ENCODE results near the gene IFIT1B.
"Not testable (repeated sequence)": the region's sequence is repeated elsewhere in the genome, so short reads cannot be mapped to it uniquely, and the experiment has no call there.

IFIT1B gene

GRCh38 chr10:89384474-89385340 is 6.9 kb downstream of the IFIT1B start:
- DNase-seq (ENCODE audit: low read depth in 2 of 2) = peak; percentile 43 to 51

DNA sequence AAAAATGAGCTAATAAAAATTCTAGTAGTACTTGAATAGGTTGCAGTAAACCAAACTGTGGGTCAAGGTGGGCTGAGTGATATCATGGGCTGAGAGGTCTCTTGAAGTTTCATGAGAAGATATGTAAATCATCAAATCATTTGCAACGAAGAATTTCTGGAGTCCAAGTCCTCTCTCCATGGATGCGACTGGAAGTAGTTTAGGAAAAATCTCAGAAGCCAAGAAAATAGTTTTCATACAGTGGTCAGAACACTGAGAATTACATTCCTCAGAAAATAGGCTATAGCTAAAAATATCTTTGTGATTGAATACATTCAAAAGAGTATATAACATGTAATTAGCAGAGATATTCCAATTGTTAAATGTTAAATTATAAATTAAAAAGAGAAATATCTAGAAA is 10.9 kb downstream of the IFIT1B start:
- DNase-seq (ENCODE audit: low read depth in 2 of 2) = no peak

GRCh38 chr10:89389254-89389653 is 11.4 kb downstream of the IFIT1B start:
- no peak for DNase-seq (ENCODE audit: low read depth in 2 of 2)

- no peak for DNase-seq (ENCODE audit: low read depth in 2 of 2)
These were observed 12.8 kb downstream of the IFIT1B start for GRCh38 chr10:89390476-89391225.

DNA sequence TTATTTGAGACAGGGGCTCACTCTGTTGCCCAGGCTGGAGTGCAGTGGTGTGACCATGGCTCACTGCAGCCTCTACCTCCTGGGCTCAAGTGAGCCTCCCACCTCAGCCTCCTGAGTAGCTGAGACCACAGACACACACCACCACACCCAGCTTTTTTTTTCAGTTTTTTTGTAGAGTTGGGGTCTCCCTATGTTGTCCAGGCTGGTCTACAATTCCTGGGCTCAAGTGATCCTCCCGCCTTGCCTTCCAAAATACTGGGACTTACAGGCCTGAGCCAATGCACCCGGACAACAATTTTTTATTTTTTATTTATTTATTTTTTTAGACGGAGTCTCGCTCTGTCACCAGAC is 13.3 kb downstream of the IFIT1B start:
- DNase-seq (ENCODE audit: low read depth in 2 of 2) = not testable (repeated sequence)

- peak; percentile 73 to 76 for DNase-seq (ENCODE audit: low read depth in 2 of 2)
These were observed 14.3 kb downstream of the IFIT1B start, which contains the start of gene IFIT1 for GRCh38 chr10:89391907-89392756. Gene IFIT1, plus strand, starts transcription at chr10:89392623. Its CDS starts 90 bp downstream, at chr10:89392713.

- DNase-seq (ENCODE audit: low read depth in 2 of 2) = peak; percentile 77 to 79
These were observed 15.1 kb downstream of the IFIT1B start for GRCh38 chr10:89392974-89393373.

GRCh38 chr10:89393898-89394297 is 16.0 kb downstream of the IFIT1B start:
- DNase-seq (ENCODE audit: low read depth in 2 of 2) = no peak

DNA sequence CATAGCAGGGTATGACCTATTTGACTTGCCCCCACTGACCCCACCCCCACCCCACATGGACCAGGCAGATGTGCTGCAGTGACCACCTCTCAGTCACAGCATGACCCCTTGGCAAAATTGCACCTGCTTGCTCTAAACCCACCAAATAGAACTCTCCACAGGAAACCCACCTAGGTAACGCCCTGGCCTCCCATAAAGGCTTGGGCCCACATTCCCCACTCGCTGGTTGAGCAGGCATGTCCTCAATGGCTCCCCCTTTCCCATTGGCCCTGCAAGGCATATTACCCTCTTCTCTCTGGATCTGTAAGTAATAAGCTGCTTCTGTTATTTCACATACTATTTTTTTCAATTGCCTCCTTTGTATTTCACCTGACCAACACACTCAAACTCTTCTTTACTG is 17.3 kb downstream of the IFIT1B start:
- DNase-seq (ENCODE audit: low read depth in 2 of 2) = no peak

DNA sequence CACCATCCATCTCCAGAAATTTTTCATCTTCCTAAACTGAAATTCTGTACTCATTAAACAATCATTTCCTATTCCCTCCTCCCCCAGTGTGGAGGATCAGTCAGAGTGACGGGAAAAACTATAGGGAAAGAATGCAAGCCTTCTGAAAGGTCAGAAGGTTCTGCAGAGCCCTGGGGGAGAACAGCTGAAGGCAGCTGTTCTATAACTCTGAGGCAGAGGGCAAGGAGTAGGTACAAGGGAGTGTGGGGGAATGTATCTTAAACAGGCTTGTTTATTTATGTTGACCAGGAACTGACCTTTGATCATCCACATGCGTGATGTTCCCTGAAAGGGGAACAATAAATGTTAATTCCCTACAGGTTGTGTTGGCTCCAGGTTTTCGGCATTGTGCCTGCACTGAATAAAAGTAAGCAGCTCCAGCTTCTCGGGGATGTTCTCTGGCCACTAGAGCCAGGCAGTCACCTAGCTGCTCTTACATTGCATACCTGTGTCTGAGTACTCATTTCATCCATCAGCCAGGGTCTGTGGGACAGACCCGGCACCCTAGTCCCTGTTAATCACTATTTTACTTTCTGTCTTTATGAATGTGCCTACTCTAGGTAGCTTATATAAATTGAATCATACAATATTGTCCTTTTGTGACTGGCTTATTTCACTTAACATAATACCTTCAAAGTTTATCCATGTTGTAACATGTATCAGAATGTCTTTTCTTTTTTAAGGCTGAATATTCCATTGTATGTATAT is 20.3 kb downstream of the IFIT1B start:
- no peak for DNase-seq (ENCODE audit: low read depth in 2 of 2)

- DNase-seq (ENCODE audit: low read depth in 2 of 2) = no peak
These were observed 22.1 kb downstream of the IFIT1B start for GRCh38 chr10:89399956-89400355.

DNA sequence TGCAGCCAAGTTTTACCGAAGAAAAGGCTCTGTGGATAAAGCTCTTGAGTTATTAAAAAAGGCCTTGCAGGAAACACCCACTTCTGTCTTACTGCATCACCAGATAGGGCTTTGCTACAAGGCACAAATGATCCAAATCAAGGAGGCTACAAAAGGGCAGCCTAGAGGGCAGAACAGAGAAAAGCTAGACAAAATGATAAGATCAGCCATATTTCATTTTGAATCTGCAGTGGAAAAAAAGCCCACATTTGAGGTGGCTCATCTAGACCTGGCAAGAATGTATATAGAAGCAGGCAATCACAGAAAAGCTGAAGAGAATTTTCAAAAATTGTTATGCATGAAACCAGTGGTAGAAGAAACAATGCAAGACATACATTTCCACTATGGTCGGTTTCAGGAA is 25.2 kb downstream of the IFIT1B start:
- DNase-seq (ENCODE audit: low read depth in 2 of 2) = no peak

GRCh38 chr10:89404104-89405047 is 26.5 kb downstream of the IFIT1B start:
- DNase-seq (ENCODE audit: low read depth in 2 of 2) = no peak

DNA sequence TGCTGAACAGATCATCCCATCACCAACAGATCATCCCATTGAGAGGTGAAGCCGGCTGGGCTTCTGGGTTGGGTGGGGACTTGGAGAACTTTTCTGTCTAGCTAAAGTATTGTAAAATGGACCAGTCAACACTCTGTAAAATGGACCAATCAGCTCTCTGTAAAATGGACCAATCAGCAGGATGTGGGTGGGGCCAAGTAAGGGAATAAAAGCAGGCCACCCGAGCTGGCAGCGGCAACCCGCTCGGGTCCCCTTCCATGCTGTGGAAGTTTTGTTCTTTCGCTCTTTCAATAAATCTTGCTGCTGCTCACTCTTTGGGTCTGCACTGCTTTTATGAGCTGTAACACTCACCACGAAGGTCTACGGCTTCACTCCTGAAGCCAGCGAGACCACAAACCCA is 28.3 kb downstream of the IFIT1B start:
- not testable (repeated sequence) for DNase-seq (ENCODE audit: low read depth in 2 of 2)

GRCh38 chr10:89407792-89408191 is 29.9 kb downstream of the IFIT1B start:
- DNase-seq (ENCODE audit: low read depth in 2 of 2) = not testable (repeated sequence)

- not testable (repeated sequence) for DNase-seq (ENCODE audit: low read depth in 2 of 2)
These were observed 31.4 kb downstream of the IFIT1B start for GRCh38 chr10:89409282-89409681.

- DNase-seq (ENCODE audit: low read depth in 2 of 2) = not testable (repeated sequence)
These were observed 32.7 kb downstream of the IFIT1B start for GRCh38 chr10:89410551-89410950.

- DNase-seq (ENCODE audit: low read depth in 2 of 2) = not testable (repeated sequence)
These were observed 33.3 kb downstream of the IFIT1B start for GRCh38 chr10:89411135-89411534.

GRCh38 chr10:89412276-89412675 is 34.4 kb downstream of the IFIT1B start:
- DNase-seq (ENCODE audit: low read depth in 2 of 2) = not testable (repeated sequence)

DNA sequence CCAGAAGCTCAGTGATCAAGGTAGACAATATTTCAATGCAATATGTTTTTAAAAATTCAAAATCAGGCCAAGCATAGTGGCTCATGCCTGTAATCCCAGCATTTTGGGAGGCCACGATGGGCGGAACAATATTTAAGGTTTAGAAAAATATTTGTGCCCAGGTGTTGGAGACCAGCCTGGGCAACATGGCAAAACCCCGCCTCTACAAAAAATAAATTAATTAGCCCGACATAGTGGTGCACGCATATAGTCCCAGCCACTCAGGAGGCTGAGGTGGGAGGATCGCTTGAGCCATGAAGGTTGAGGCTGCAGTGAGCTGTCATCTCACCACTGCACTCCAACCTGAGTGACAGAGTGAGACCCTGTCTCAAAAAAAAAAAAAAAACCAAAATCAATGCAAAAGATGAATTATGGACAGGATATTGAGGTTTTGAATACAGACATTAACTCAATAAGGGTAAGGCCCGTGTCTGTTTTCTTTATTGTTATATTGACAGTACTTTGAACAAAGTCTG is 35.6 kb downstream of the IFIT1B start:
- no peak for DNase-seq (ENCODE audit: low read depth in 2 of 2)
